Limb (tissue), 2 donors: ENCODE measurements around the gene ZBTB40.

Experiments
- DNase-seq, 2 donors: peaks; one replicate each; pipeline ENCODE4 v3.0.0-alpha.2; 2016; ENCODE audit errors: extremely low spot score in 2 of 2

Gene ZBTB40

GRCh38 chr1:22503721-22504410 is 52.2 kb downstream of the ZBTB40 start:
- DNase-seq: no peak

- no peak for DNase-seq
Observed at GRCh38 chr1:22506130-22506692, 54.6 kb downstream of the ZBTB40 start.

GRCh38 chr1:22507587-22507986 is 55.9 kb downstream of the ZBTB40 start:
- no peak for DNase-seq

- no peak for DNase-seq
Observed at GRCh38 chr1:22508329-22508728, 56.7 kb downstream of the ZBTB40 start.

GRCh38 chr1:22508991-22509390 is 57.3 kb downstream of the ZBTB40 start:
- no peak for DNase-seq

GRCh38 chr1:22509815-22510214 is 58.2 kb downstream of the ZBTB40 start:
- DNase-seq: no peak

- DNase-seq: no peak
Observed at GRCh38 chr1:22512873-22513272, 61.2 kb downstream of the ZBTB40 start.

- peak in 1 of 2 donors; percentile 17 for DNase-seq
Observed at GRCh38 chr1:22516906-22517571, 65.4 kb downstream of the ZBTB40 start.

- peak in 1 of 2 donors; percentile 21 for DNase-seq
Observed at GRCh38 chr1:22517956-22518355, 66.3 kb downstream of the ZBTB40 start.

- DNase-seq: peak in 1 of 2 donors; percentile 14
Observed at GRCh38 chr1:22518379-22518778, 66.7 kb downstream of the ZBTB40 start.

- DNase-seq: no peak
Observed at GRCh38 chr1:22520871-22521270, 69.2 kb downstream of the ZBTB40 start.

GRCh38 chr1:22521692-22522091 is 70.0 kb downstream of the ZBTB40 start:
- DNase-seq: peak in 1 of 2 donors; percentile 6

- peak in 1 of 2 donors; percentile 8 for DNase-seq
Observed at GRCh38 chr1:22522221-22522743, 70.6 kb downstream of the ZBTB40 start.

- no peak for DNase-seq
Observed at GRCh38 chr1:22524481-22524880, 72.8 kb downstream of the ZBTB40 start.

- DNase-seq: no peak
Observed at GRCh38 chr1:22525211-22525610, 73.6 kb downstream of the ZBTB40 start.

GRCh38 chr1:22525646-22526045 is 74.0 kb downstream of the ZBTB40 start:
- peak in 1 of 2 donors; percentile 12 for DNase-seq

GRCh38 chr1:22526098-22526497 is 74.4 kb downstream of the ZBTB40 start:
- DNase-seq: no peak

- DNase-seq: peak in 1 of 2 donors; percentile 20
Observed at GRCh38 chr1:22526677-22527076, 75.0 kb downstream of the ZBTB40 start.

- DNase-seq: peak in 1 of 2 donors; percentile 10
Observed at GRCh38 chr1:22527122-22527521, 75.5 kb downstream of the ZBTB40 start.

GRCh38 chr1:22527555-22528296 is 76.1 kb downstream of the ZBTB40 start:
- DNase-seq: peak in 1 of 2 donors; percentile 29

GRCh38 chr1:22528451-22528850 is 76.8 kb downstream of the ZBTB40 start:
- DNase-seq: no peak
